Activated T-cell treated with anti-CD3 and anti-CD28 coated beads, Interleukin-2, amount 50 U/mL, for 72 hours (primary cell): ENCODE measurements around the gene ACSS3. TPM values are rescaled to one million over a fixed set of nuclear protein-coding genes. Genes with fewer than 3 reads are reported as not detected.
"Not testable (repeated sequence)": the region's sequence is repeated elsewhere in the genome, so short reads cannot be mapped to it uniquely, and the experiment has no call there.

Experiments used
- ATAC-seq, 2 donors: fragments of 150-1000 bp; cut with Tn5 transposase; replicated peaks in 1 of 2; 2 replicates each; pipeline ENCODE4 v1.10.0; 2021; ENCODE audit warnings: moderate library complexity in 2 of 2, mild to moderate bottlenecking in 1 of 2
- DNase-seq, 2 donors: peaks; one replicate each; pipeline ENCODE4 v3.0.0; 2021 to 2022; ENCODE audit warnings: mixed read lengths in 1 of 2
- H3K27ac Mint-ChIP-seq: one replicate; pipeline ENCODE4 v1.8.0; 2022; ENCODE audit warnings: mild to moderate bottlenecking, moderate library complexity, mixed read lengths
- H3K27me3 Mint-ChIP-seq: one replicate; pipeline ENCODE4 v1.8.0; 2022; ENCODE audit warnings: low read depth, mixed read lengths
- H3K36me3 Mint-ChIP-seq, 2 donors: one replicate each; pipeline ENCODE4 v1.8.0; 2022; ENCODE audit warnings: mixed read lengths in 2 of 2, mild to moderate bottlenecking in 1 of 2; ENCODE audit not compliant: insufficient read depth in 2 of 2
- H3K4me1 Mint-ChIP-seq: one replicate; pipeline ENCODE4 v1.8.0; 2022; ENCODE audit warnings: low read depth, mixed read lengths
- H3K4me3 Mint-ChIP-seq, 2 donors: one replicate each; pipeline ENCODE4 v1.8.0; 2022; ENCODE audit warnings: mild to moderate bottlenecking in 2 of 2, mixed read lengths in 2 of 2, moderate library complexity in 2 of 2
- H3K9me3 Mint-ChIP-seq, 2 donors: one replicate each; pipeline ENCODE4 v1.8.0; 2022; ENCODE audit warnings: mixed read lengths in 2 of 2
- total RNA-seq, 2 donors: library from RNA; stranded (reverse); gene quantifications; one replicate each; pipeline ENCODE4 v1.2.3, GENCODE V29; 2022

Gene ACSS3
- total RNA-seq, 2 donors from 2014 or later, result not detected

DNA sequence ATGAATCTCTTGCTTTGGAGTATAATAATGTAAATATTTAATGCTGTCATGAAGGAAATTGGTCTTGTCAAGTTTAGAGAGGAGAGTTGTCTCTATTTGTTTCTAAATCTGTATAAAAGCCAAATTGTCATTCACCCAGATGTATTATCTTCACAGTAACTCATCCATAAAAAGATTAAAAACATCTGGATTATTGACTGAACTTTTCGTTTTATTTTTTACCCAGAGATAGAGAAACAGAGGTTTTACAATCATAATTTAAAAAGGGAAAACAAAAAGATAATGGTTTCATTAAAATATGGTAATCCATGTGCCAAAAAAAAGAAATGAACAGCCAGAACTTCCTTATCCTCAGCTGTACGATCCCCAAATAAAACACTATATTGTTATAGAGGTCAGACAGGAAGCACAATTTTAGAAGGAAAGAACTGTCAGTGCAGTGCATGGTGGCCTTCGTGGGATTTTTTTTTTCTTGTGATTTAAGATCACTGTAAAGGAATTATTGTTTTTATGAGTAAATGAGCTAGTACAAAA is 125.9 kb downstream of the ACSS3 start:
- H3K27me3 Mint-ChIP-seq, result no peaks in the 10 kb centered on the region
- no peak overlapping the region for H3K27ac Mint-ChIP-seq
- no peaks in the 10 kb centered on the region for H3K36me3 Mint-ChIP-seq
- no peak overlapping the region for H3K4me3 Mint-ChIP-seq
- DNase-seq (no peak), ATAC-seq (no peak)
- H3K4me1 Mint-ChIP-seq, result no peaks in the 10 kb centered on the region
- peaks cover 0 to 4% of the 10 kb centered on the region in 2 donors for H3K9me3 Mint-ChIP-seq

DNA sequence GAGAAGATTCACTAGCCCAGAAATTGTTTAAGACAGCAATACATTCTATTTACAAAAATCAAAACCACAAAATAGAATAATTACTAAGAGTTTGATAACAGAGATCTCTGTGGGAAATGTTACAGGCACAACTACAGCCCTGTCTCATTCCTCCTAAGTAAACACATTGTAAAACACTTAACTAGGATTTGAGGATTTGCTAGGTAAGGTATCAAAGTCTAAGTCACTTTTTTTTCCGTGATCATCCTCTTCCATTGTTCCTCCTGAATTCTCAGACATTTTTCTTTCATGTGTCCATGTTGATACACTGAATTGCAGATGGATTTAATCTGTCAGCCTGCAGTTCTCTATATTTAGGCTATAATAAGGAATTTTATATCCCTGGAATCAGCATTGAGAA is 127.5 kb downstream of the ACSS3 start:
- H3K4me3 Mint-ChIP-seq, result no peak overlapping the region
- ATAC-seq, result no peak
- no peaks in the 10 kb centered on the region for H3K27me3 Mint-ChIP-seq
- no peak for DNase-seq
- H3K4me1 Mint-ChIP-seq, result no peaks in the 10 kb centered on the region
- H3K9me3 Mint-ChIP-seq, result peaks cover 0 to 2% of the 10 kb centered on the region in 2 donors
- no peak overlapping the region for H3K27ac Mint-ChIP-seq
- no peaks in the 10 kb centered on the region for H3K36me3 Mint-ChIP-seq

DNA sequence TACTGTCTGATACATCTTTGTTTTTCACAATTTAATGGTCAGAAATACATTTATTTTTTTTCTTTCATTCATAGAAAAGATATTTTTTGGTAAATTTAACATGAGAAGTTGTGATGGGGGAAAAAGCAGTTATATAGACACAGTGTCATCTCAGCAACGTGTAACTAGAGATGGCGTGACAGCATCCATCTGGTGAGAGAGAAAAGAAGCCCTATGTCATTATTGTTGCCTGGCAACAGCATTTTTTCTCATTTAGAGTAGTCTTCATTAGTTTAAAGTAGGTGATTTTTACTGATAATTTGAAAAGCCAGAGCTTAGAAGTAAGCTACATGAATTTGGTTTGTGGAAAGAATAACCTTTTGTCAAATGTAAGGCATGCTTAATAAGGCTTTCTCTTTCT is 128.6 kb downstream of the ACSS3 start:
- H3K36me3 Mint-ChIP-seq, result no peaks in the 10 kb centered on the region
- peaks cover 0 to 2% of the 10 kb centered on the region in 2 donors for H3K9me3 Mint-ChIP-seq
- H3K4me3 Mint-ChIP-seq, result no peak overlapping the region
- H3K27ac Mint-ChIP-seq, result no peak overlapping the region
- no peak for DNase-seq
- H3K4me1 Mint-ChIP-seq, result no peaks in the 10 kb centered on the region
- H3K27me3 Mint-ChIP-seq, result no peaks in the 10 kb centered on the region
- no peak for ATAC-seq

DNA sequence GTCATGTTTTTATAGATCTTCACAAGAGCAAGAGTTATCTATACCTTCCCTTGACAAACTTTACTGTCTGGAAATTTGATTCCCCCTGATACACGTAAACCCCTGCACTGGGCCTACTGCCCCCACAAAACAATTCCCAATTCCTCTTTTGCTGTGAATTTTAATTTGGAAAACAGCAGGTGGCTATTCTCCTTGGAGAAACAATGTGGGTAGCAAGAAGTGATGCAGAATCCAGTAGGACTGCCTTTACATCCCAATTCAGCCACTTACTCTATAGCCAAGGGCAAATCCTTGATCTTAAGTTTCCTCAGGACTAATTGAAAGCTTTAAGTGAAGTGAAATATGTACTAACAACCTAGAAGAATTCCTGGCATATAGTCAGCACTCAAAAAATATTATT is 129.3 kb downstream of the ACSS3 start:
- Mint-ChIP-seq H3K27ac (no peak overlapping the region), H3K27me3 (no peaks in the 10 kb centered on the region), H3K36me3 (no peaks in the 10 kb centered on the region), H3K9me3 (peaks cover 0 to 2% of the 10 kb centered on the region in 2 donors), H3K4me3 (no peak overlapping the region), H3K4me1 (no peaks in the 10 kb centered on the region)
- DNase-seq (no peak), ATAC-seq (no peak)

DNA sequence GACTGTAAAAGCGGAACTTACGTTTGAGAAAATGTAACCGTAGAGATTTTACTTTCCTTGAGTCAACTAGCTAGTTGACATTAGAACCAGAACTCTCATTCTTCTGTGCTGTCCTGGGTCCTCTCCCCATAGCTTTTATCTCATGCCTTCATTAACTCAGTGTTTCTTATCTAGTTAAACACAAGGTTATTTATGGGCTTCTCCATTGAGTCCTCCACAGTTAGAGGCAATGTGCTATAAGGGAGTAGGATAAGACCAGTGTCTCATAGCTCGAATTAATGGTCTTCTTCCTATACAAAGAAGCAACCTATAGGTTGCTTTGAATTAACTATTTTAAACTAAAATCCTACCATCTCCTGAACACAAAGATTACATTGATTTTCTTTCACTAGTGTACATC is 129.8 kb downstream of the ACSS3 start:
- H3K36me3 Mint-ChIP-seq, result no peaks in the 10 kb centered on the region
- H3K4me3 Mint-ChIP-seq, result no peak overlapping the region

DNA sequence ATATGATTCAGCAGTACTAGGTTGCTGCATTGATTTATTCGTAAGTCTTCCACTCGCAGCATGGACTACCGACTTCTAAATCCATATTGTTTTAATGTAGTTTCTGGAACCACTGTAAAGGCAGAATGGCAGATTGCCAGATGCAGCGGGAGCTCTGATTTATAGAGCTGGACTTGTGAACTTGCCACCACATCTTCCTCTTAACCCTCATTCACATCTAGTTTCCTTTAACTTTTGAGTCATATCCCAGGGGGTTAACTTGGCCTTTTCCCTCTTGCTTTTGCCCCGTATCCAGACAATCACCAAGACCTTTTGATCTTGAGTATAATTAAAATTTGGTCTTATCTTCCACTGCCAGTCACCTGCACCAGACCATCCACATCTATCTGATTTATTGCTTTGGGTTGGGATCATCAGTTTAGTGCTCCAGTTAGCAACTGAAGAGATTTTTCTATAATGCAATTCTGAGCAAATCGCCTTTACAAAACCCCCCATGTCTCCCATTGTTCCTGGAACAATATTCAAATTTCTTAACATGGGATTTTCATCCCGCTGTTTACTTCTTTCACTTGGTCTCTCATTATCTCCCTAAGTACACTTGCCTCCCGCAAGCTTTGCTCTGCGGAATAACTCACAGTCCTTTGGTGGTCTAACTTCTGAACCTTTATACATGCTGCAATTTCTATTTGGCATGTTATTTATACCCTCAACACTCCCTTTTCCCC is 130.5 kb downstream of the ACSS3 start:
- H3K4me3 Mint-ChIP-seq, result no peak overlapping the region
- ATAC-seq, result no peak
- H3K36me3 Mint-ChIP-seq, result no peaks in the 10 kb centered on the region
- H3K4me1 Mint-ChIP-seq, result no peaks in the 10 kb centered on the region
- peaks cover 0 to 2% of the 10 kb centered on the region in 2 donors for H3K9me3 Mint-ChIP-seq
- no peak overlapping the region for H3K27ac Mint-ChIP-seq
- H3K27me3 Mint-ChIP-seq, result no peaks in the 10 kb centered on the region
- DNase-seq, result no peak

More for the DNA sequence above, 129.8 kb downstream of the ACSS3 start:
- no peak overlapping the region for H3K27ac Mint-ChIP-seq
- no peaks in the 10 kb centered on the region for H3K27me3 Mint-ChIP-seq
- H3K4me1 Mint-ChIP-seq, result no peaks in the 10 kb centered on the region
- no peak for ATAC-seq
- DNase-seq, result no peak
- H3K9me3 Mint-ChIP-seq, result peaks cover 0 to 2% of the 10 kb centered on the region in 2 donors

DNA sequence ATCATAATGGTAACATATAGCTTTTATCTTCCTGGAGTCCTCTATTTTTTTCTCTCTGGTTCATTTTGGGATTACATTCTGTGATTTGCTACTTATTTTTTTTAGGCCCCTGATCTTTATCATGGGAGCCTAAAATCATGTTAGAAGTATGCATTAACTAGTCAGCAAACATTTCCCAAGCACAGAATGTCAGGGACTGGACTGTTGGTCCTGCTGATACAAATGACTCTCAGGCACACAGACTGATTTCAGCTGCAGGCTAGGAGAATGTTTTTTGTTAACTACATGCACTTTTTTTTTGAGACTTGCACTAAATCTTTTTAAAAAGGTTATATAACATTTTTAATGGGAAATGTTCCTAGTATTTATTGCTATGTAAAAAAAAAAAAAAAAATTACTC is 131.1 kb downstream of the ACSS3 start:
- Mint-ChIP-seq H3K27ac (no peak overlapping the region), H3K9me3 (peaks cover 0 to 5% of the 10 kb centered on the region in 2 donors), H3K36me3 (no peaks in the 10 kb centered on the region), H3K27me3 (no peaks in the 10 kb centered on the region), H3K4me1 (no peaks in the 10 kb centered on the region), H3K4me3 (no peak overlapping the region)
- no peak for DNase-seq
- ATAC-seq, result no peak

DNA sequence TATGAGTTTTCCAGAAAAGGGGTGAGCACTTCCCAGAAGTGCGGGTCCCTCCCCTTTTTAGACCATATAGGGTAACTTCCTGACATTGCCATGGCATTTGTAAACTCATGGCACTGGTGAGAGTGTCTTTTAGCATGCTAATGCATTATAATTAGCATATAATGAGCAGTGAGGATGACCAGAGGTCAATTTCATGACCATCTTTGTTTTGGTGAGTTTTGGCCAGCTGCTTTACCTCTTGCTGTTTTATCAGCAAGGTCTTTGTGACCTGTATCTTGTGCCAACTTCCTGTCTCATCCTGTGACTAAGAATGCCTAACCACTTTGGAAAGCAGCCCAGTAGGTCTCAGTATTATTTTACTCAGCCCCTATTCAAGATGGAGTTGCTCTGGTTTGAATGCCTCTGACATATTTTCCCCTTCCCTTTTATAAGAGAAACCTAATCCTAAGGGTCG is 131.9 kb downstream of the ACSS3 start:
- H3K27me3 Mint-ChIP-seq, H3K9me3 Mint-ChIP-seq, ATAC-seq, H3K4me1 Mint-ChIP-seq, H3K27ac Mint-ChIP-seq, H3K4me3 Mint-ChIP-seq, DNase-seq, H3K36me3 Mint-ChIP-seq: not testable (repeated sequence)

DNA sequence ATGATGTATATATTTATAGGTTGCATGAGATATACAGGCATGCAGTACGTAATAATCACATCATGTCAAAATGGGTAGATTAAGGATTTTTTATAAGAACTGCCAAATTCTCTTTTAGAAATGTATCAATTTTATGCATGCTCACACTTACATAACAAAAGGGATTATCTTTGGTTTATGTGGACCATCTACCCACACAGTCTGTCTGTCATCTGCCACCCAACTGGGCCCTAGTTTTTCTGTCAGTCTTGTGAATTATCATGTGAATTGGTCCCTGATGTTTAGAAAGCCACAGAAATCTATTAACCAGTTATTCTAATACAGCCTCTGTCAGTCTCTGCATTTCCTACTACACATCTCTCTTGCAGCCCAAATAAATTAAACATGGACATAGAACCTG is 133.4 kb downstream of the ACSS3 start:
- Mint-ChIP-seq H3K27me3 (no peaks in the 10 kb centered on the region), H3K4me1 (no peaks in the 10 kb centered on the region), H3K9me3 (peaks cover 0 to 5% of the 10 kb centered on the region in 2 donors), H3K4me3 (no peak overlapping the region), H3K36me3 (no peaks in the 10 kb centered on the region), H3K27ac (no peak overlapping the region)
- DNase-seq, result no peak
- no peak for ATAC-seq

DNA sequence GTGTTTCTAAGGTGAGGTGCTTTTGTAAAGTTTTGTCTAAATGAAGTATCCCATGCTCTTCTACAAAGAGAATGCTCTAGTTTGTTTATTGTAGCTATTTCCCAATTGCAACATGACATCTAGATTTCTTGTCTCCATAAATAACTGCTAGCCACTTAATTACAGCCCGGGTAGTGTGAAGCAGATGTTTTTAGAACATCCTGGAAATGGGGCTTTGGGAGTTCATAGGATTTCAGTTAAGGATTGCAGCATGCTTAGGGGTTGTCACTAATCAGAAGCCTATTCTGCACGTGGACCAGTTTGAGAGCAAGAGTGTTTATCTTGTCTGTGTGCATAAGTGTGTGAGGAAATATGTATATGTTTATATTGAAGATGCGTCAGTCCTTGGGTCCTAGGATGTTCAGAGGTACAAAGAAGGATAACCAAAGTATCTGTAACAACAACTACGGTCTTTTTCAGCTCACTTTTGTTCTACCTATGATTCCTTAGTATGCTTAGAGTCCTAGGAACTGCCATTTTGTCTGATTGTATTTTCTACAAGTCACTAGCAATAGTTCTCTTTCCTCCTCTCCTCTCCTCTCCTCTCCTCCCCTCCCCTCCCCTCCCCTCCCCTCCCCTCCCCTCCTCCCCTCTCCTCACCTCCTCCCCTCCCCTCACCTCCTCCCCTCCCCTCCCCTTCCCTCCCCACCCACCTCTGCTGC is 135.3 kb downstream of the ACSS3 start:
- no peak overlapping the region for H3K4me3 Mint-ChIP-seq
- no peak for DNase-seq
- no peaks in the 10 kb centered on the region for H3K4me1 Mint-ChIP-seq
- no peaks in the 10 kb centered on the region for H3K36me3 Mint-ChIP-seq
- H3K9me3 Mint-ChIP-seq, result peaks cover 0 to 5% of the 10 kb centered on the region in 2 donors
- no peak overlapping the region for H3K27ac Mint-ChIP-seq
- no peaks in the 10 kb centered on the region for H3K27me3 Mint-ChIP-seq
- ATAC-seq, result no peak

DNA sequence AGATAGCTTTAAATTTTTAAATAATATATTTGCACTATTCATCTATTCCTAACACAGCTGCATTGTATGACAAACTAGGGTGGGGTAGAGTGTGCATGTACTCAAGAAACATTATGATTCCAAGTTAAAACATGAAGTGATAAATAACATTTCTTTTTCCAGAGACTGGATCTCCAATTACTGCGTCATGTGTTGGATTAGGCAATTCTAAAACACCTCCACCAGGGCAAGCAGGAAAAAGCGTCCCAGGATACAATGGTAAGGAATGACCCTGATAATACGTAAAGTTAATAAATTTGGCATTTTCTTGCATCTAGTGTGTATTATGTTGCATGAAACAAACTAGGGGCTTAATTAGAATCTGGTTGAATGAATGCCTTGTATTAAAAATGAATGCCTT is 138.9 kb downstream of the ACSS3 start:
- H3K36me3 Mint-ChIP-seq, result no peaks in the 10 kb centered on the region
- no peaks in the 10 kb centered on the region for H3K27me3 Mint-ChIP-seq
- peaks cover 0 to 5% of the 10 kb centered on the region in 2 donors for H3K9me3 Mint-ChIP-seq
- H3K27ac Mint-ChIP-seq, result no peak overlapping the region
- DNase-seq (no peak), ATAC-seq (no peak)
- no peaks in the 10 kb centered on the region for H3K4me1 Mint-ChIP-seq
- no peak overlapping the region for H3K4me3 Mint-ChIP-seq

DNA sequence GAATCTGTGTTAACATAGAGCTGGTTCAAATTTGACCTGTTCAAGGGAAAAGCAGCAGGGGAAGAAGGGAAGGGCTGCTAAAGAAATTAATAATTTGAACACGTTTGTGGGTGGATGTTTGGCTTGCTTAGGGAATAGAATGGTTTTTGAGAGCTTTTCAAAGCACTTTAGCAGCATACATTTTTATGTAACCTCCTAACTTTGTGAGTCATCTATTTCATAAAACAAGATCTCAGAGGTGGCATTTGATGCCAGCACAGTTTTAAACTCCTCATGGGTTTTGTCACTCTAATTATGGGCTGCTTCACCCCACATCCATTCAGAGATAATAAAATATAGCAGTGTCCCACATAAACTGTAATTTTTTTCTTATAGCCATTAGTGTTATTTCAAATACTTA is 143.8 kb downstream of the ACSS3 start:
- ATAC-seq (no peak), DNase-seq (no peak)
- no peak overlapping the region for H3K4me3 Mint-ChIP-seq
- H3K27me3 Mint-ChIP-seq, result no peaks in the 10 kb centered on the region
- no peaks in the 10 kb centered on the region for H3K9me3 Mint-ChIP-seq
- H3K36me3 Mint-ChIP-seq, result no peaks in the 10 kb centered on the region
- H3K27ac Mint-ChIP-seq, result no peak overlapping the region
- H3K4me1 Mint-ChIP-seq, result no peaks in the 10 kb centered on the region

DNA sequence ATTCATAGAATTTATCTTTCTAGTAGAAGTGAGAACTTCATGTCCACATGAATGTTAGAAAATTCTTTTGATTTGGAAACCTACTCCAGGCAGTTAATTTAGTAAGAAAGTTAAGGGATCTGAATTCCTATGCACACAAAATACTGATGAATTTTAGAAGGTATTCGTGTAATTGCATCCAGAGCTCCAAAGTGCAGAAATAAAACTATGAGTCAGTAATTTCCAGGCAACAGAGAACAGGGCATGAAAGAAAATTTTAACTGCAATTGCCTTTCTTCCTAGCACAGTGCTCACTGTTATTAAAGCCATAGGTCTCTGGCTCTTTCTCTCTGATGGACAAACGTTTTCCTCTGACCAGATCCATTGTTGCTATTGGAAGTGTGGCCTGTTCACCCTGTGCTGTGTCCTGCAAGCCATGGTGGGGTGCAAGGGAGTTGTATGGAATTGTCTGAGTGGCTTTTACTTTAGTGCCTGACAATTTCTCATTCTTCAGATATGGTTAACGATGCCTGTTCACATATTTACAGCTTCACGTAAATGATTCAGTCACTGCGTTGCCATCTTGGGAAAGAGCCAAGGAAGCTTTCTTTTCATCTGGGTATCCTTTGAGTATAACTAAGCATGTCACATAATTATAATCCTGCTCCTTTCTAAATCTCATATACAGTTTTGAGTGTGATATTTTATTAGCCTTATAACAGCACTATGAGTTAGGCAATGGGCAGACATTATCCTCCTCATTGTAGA is 145.1 kb downstream of the ACSS3 start:
- H3K4me3 Mint-ChIP-seq, result no peak overlapping the region
- H3K27ac Mint-ChIP-seq, result no peak overlapping the region
- no peaks in the 10 kb centered on the region for H3K36me3 Mint-ChIP-seq
- ATAC-seq, result no peak
- no peaks in the 10 kb centered on the region for H3K4me1 Mint-ChIP-seq
- DNase-seq, result no peak
- H3K9me3 Mint-ChIP-seq, result no peaks in the 10 kb centered on the region
- H3K27me3 Mint-ChIP-seq, result no peaks in the 10 kb centered on the region
